Type B pancreatic cell (in vitro differentiated cells): ENCODE results near the gene RAB8A. TPM values are rescaled to one million over a fixed set of nuclear protein-coding genes. Genes with fewer than 3 reads are reported as not detected.

Source experiments
- DNase-seq: peaks from one replicate; pipeline ENCODE4 v3.0.0; 2021; ENCODE audit warnings: mixed read lengths; ENCODE audit not compliant: unreplicated experiment; ENCODE audit errors: extremely low spot score
- H3K27ac Mint-ChIP-seq: 2 replicates; pipeline ENCODE4 v1.8.0; 2021; ENCODE audit warnings: mild to moderate bottlenecking, mixed read lengths
- H3K27me3 Mint-ChIP-seq: 2 replicates; pipeline ENCODE4 v1.8.0; 2021; ENCODE audit warnings: mixed read lengths
- H3K36me3 Mint-ChIP-seq: 2 replicates; pipeline ENCODE4 v1.8.0; 2021; ENCODE audit warnings: mixed read lengths
- H3K4me1 Mint-ChIP-seq: one replicate; pipeline ENCODE4 v1.8.0; 2021; ENCODE audit warnings: mixed read lengths; ENCODE audit not compliant: unreplicated experiment
- H3K4me3 Mint-ChIP-seq: 2 replicates; pipeline ENCODE4 v1.8.0; 2021; ENCODE audit warnings: mild to moderate bottlenecking, mixed read lengths
- H3K9me3 Mint-ChIP-seq: 2 replicates; pipeline ENCODE4 v1.8.0; 2021; ENCODE audit warnings: mixed read lengths
- total RNA-seq: library from RNA; stranded (reverse); gene quantifications from 2 replicates; pipeline ENCODE4 v1.2.1, GENCODE V29; 2021; ENCODE audit warnings: low replicate concordance
- TF ChIP-seq, protein P1 (sequence below): fragments of 200-600 bp; sonication (generic); conservative IDR thresholded peaks from 2 replicates; pipeline ENCODE4 v1.5.0; 2021; ENCODE audit warnings: antibody characterized with exemption, mild to moderate bottlenecking

RAB8A gene
- total RNA-seq, 1 donor from 2014 or later: 86.9 TPM

DNA sequence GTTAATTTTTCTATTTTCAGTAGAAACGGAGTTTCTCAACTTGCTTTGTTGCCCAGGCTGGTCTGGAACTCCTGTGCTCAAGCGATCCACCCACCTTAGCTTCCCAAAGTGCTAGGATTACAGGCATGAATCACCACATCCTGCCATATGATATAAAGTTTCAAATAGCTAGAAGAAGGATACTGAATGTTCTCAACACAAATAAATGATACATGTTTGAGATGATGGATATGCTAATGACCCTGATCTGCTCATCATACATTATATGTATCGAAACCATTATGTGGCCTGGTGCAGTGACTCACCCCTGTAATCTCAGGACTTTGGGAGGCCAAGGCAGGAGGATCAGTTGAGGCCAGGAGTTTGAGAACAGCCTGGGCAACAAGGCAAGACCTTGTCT is 50.2 kb downstream of the RAB8A start:
- no peak for DNase-seq
- Mint-ChIP-seq H3K4me1 (no peaks in the 10 kb centered on the region), H3K9me3 (no peaks in the 10 kb centered on the region), H3K27me3 (no peaks in the 10 kb centered on the region), H3K27ac (no peak overlapping the region), H3K4me3 (no peak overlapping the region), H3K36me3 (no peaks in the 10 kb centered on the region)
- TF ChIP-seq, protein P1, sequence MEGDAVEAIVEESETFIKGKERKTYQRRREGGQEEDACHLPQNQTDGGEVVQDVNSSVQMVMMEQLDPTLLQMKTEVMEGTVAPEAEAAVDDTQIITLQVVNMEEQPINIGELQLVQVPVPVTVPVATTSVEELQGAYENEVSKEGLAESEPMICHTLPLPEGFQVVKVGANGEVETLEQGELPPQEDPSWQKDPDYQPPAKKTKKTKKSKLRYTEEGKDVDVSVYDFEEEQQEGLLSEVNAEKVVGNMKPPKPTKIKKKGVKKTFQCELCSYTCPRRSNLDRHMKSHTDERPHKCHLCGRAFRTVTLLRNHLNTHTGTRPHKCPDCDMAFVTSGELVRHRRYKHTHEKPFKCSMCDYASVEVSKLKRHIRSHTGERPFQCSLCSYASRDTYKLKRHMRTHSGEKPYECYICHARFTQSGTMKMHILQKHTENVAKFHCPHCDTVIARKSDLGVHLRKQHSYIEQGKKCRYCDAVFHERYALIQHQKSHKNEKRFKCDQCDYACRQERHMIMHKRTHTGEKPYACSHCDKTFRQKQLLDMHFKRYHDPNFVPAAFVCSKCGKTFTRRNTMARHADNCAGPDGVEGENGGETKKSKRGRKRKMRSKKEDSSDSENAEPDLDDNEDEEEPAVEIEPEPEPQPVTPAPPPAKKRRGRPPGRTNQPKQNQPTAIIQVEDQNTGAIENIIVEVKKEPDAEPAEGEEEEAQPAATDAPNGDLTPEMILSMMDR: no peak

DNA sequence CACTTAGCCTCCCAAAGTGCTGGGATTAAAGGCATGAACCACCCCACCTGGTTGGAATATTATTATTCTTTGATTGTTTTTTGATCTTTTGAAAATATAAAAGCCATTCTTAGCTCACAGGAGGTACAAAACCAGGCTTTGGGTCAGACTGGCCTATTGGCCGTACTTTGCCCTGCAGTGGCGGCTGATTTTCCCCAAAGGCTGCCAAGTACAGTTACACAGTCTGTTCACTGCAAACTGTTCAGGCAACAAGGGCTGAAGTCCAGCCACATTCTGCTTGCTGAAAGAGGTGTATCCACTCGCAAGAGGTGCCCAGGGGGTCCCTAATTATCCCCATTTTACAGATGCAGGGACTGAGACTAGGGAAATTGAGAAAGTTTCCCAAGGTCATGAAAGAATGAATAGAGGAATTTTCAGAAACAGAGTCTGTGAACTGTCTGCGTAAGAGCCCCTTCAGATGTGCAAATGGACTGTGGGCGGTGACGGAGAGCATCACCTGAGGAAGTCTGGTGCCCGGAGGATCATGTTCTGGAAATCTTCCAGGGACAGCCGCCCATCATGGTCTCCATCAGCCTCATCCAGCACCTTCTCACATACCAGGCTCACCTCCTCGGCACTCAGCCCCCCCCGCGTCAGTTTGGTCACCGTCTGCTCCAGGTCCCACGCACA is 52.7 kb downstream of the RAB8A start:
- no peaks in the 10 kb centered on the region for H3K27me3 Mint-ChIP-seq
- no peak overlapping the region for H3K4me3 Mint-ChIP-seq
- no peak overlapping the region for H3K27ac Mint-ChIP-seq
- DNase-seq: no peak
- no peaks in the 10 kb centered on the region for H3K36me3 Mint-ChIP-seq
- H3K9me3 Mint-ChIP-seq: no peaks in the 10 kb centered on the region
- TF ChIP-seq, protein P1: no peak
- no peaks in the 10 kb centered on the region for H3K4me1 Mint-ChIP-seq

DNA sequence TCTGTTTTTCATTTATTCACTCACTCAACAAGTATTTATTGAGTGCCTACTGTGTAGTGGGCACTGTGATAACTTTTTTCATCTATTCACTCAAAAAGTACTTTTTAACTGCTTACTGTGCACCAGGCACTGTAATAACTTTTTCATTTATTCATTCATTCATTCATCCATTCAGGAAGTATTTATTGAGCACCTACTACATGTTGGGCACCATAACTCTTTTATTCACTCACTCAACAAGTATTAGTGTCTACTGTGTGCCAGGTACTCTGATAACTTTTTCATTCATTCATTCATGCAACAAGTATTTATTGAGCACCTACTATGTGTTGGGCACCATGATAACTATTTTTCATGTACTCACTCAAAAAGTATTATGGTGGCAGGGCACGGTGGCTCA is 54.7 kb downstream of the RAB8A start:
- Mint-ChIP-seq H3K27ac (no peak overlapping the region), H3K9me3 (no peaks in the 10 kb centered on the region), H3K27me3 (no peaks in the 10 kb centered on the region), H3K4me3 (no peak overlapping the region), H3K36me3 (no peaks in the 10 kb centered on the region), H3K4me1 (no peaks in the 10 kb centered on the region)
- TF ChIP-seq, protein P1: no peak
- no peak for DNase-seq

DNA sequence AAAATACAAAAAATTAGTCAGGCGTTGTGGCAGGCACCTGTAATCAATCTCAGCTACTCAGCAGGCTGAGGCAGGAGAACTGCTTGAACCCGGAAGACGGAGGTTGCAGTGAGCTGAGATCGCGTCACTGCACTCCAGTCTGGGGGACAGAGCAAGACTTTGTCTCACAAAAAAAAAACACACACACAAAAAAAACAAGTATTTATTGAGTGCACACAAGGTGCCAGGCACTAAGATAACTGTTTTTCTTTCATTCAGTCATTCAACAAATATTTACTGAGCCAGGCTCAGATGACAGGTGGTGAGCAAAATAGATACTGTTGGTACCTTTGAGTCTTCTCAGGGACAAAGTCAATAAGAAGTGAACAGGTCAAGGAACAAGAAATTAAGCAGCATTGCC is 55.4 kb downstream of the RAB8A start:
- no peak overlapping the region for H3K4me3 Mint-ChIP-seq
- H3K27ac Mint-ChIP-seq: no peak overlapping the region
- no peaks in the 10 kb centered on the region for H3K9me3 Mint-ChIP-seq
- TF ChIP-seq, protein P1: no peak
- no peaks in the 10 kb centered on the region for H3K27me3 Mint-ChIP-seq
- no peaks in the 10 kb centered on the region for H3K36me3 Mint-ChIP-seq
- no peak for DNase-seq
- no peaks in the 10 kb centered on the region for H3K4me1 Mint-ChIP-seq

DNA sequence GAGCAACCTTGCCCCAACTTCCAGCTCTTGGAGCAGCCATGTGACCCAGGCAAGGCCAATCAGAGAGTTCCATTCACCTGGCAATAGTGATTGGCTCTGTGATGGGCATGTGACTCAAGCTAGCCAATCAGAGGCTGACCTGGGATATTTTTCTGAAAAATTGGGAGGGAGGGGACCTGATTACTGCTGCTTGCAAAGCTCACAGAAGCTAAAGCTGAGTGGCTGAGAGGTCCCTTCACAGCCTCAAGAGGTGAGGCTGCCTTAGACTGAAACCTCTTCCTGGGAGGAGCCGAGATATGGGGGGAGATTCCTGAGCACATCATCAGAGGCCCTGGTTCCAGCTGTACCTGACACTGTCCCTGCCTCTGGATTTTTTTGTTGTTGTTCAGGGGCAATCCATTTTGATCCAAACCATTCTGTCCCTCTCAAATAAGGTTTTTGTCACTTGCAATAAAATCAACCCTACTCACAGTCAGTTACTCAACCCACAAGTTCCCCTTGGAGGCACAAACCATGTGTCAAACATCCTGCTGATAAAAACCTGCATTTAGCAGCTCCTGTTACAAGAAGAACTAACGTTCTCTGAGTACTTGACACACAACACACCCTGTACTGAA is 56.9 kb downstream of the RAB8A start:
- DNase-seq: no peak
- Mint-ChIP-seq H3K4me3 (no peak overlapping the region), H3K27me3 (no peaks in the 10 kb centered on the region), H3K9me3 (no peaks in the 10 kb centered on the region), H3K36me3 (no peaks in the 10 kb centered on the region), H3K4me1 (peaks cover 10% of the 10 kb centered on the region), H3K27ac (no peak overlapping the region)
- TF ChIP-seq, protein P1: no peak
